ENCODE results near the gene TRAPPC12. TPM values are rescaled to one million over a fixed set of nuclear protein-coding genes. Genes with fewer than 3 reads are reported as not detected.

The TRAPPC12 gene
- total RNA-seq, 1 experiment from 2014 or later, result 77.0 TPM

- Mint-ChIP-seq H3K27me3 (ENCODE audit: unreplicated experiment) (no peaks in the 10 kb centered on the region), H3K27ac (ENCODE audit: unreplicated experiment) (no peak overlapping the region), H3K36me3 (ENCODE audit: insufficient read depth, unreplicated experiment) (peaks cover 32% of the 10 kb centered on the region), H3K4me1 (ENCODE audit: low read depth, unreplicated experiment) (no peaks in the 10 kb centered on the region), H3K4me3 (ENCODE audit: low read depth, unreplicated experiment) (no peak overlapping the region), H3K9me3 (ENCODE audit: low read depth, unreplicated experiment) (no peaks in the 10 kb centered on the region)
- intact Hi-C loops (cut with micrococcal nuclease; ENCODE audit: unreplicated experiment), result no loop called here
- TF ChIP-seq, protein P1, sequence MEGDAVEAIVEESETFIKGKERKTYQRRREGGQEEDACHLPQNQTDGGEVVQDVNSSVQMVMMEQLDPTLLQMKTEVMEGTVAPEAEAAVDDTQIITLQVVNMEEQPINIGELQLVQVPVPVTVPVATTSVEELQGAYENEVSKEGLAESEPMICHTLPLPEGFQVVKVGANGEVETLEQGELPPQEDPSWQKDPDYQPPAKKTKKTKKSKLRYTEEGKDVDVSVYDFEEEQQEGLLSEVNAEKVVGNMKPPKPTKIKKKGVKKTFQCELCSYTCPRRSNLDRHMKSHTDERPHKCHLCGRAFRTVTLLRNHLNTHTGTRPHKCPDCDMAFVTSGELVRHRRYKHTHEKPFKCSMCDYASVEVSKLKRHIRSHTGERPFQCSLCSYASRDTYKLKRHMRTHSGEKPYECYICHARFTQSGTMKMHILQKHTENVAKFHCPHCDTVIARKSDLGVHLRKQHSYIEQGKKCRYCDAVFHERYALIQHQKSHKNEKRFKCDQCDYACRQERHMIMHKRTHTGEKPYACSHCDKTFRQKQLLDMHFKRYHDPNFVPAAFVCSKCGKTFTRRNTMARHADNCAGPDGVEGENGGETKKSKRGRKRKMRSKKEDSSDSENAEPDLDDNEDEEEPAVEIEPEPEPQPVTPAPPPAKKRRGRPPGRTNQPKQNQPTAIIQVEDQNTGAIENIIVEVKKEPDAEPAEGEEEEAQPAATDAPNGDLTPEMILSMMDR (IDR thresholded peaks at IDR 0.05; ENCODE audit: unreplicated experiment), result no peak
- no peak for DNase-seq
- CTCF ChIA-PET, result no interaction called here
- BruUV-seq (replicated peaks), result no TSS peak
Observed at GRCh38 chr2:3465844-3466481, 86.5 kb downstream of the TRAPPC12 start.

GRCh38 chr2:3466482-3466863, 87.0 kb downstream of the TRAPPC12 start:
- DNase-seq, result no peak
- TF ChIP-seq, protein P1 (IDR thresholded peaks at IDR 0.05; ENCODE audit: unreplicated experiment), result no peak
- Mint-ChIP-seq H3K36me3 (ENCODE audit: insufficient read depth, unreplicated experiment) (peaks cover 32% of the 10 kb centered on the region), H3K4me1 (ENCODE audit: low read depth, unreplicated experiment) (no peaks in the 10 kb centered on the region), H3K27ac (ENCODE audit: unreplicated experiment) (no peak overlapping the region), H3K9me3 (ENCODE audit: low read depth, unreplicated experiment) (no peaks in the 10 kb centered on the region), H3K27me3 (ENCODE audit: unreplicated experiment) (no peaks in the 10 kb centered on the region), H3K4me3 (ENCODE audit: low read depth, unreplicated experiment) (no peak overlapping the region)
- CTCF ChIA-PET, result no interaction called here
- intact Hi-C loops (cut with micrococcal nuclease; ENCODE audit: unreplicated experiment), result no loop called here
- no TSS peak for BruUV-seq (replicated peaks)

GRCh38 chr2:3466966-3467365, 87.5 kb downstream of the TRAPPC12 start:
- Mint-ChIP-seq H3K27ac (ENCODE audit: unreplicated experiment) (no peak overlapping the region), H3K4me1 (ENCODE audit: low read depth, unreplicated experiment) (no peaks in the 10 kb centered on the region), H3K4me3 (ENCODE audit: low read depth, unreplicated experiment) (no peak overlapping the region), H3K9me3 (ENCODE audit: low read depth, unreplicated experiment) (no peaks in the 10 kb centered on the region), H3K27me3 (ENCODE audit: unreplicated experiment) (no peaks in the 10 kb centered on the region), H3K36me3 (ENCODE audit: insufficient read depth, unreplicated experiment) (peaks cover 32% of the 10 kb centered on the region)
- CTCF ChIA-PET, result no interaction called here
- BruUV-seq (replicated peaks), result no TSS peak
- TF ChIP-seq, protein P1 (IDR thresholded peaks at IDR 0.05; ENCODE audit: unreplicated experiment), result no peak
- intact Hi-C loops (cut with micrococcal nuclease; ENCODE audit: unreplicated experiment), result no loop called here
- DNase-seq, result no peak

GRCh38 chr2:3467654-3468053, 88.2 kb downstream of the TRAPPC12 start:
- intact Hi-C loops (cut with micrococcal nuclease; ENCODE audit: unreplicated experiment), result no loop called here
- CTCF ChIA-PET, result no interaction called here
- Mint-ChIP-seq H3K4me3 (ENCODE audit: low read depth, unreplicated experiment) (no peak overlapping the region), H3K9me3 (ENCODE audit: low read depth, unreplicated experiment) (no peaks in the 10 kb centered on the region), H3K27ac (ENCODE audit: unreplicated experiment) (no peak overlapping the region), H3K4me1 (ENCODE audit: low read depth, unreplicated experiment) (no peaks in the 10 kb centered on the region), H3K36me3 (ENCODE audit: insufficient read depth, unreplicated experiment) (peaks cover 38% of the 10 kb centered on the region), H3K27me3 (ENCODE audit: unreplicated experiment) (no peaks in the 10 kb centered on the region)
- TF ChIP-seq, protein P1 (IDR thresholded peaks at IDR 0.05; ENCODE audit: unreplicated experiment), result no peak
- BruUV-seq (replicated peaks), result no TSS peak
- DNase-seq, result no peak
